HEK293T (cell line): ENCODE data around the gene UQCRFS1.

Source experiments
- BHLHE40 ChIP-seq: fragments of 450-650 bp; IDR thresholded peaks from 2 replicates; pipeline ENCODE4 v1.6.1; 2016; ENCODE audit warnings: mild to moderate bottlenecking, moderate library complexity, borderline replicate concordance
- HDGF ChIP-seq: fragments of 450-650 bp; IDR thresholded peaks from 2 replicates; pipeline ENCODE4 v1.6.1; 2017; ENCODE audit warnings: antibody characterized with exemption, borderline replicate concordance
- SUZ12 ChIP-seq: fragments of 450-650 bp; IDR thresholded peaks from 2 replicates; pipeline ENCODE4 v1.6.1; 2016; ENCODE audit warnings: mild to moderate bottlenecking
- TARDBP ChIP-seq: fragments of 450-650 bp; IDR thresholded peaks from 2 replicates; pipeline ENCODE4 v1.6.1; 2016
- ZNF384 ChIP-seq: fragments of 450-650 bp; IDR thresholded peaks from 2 replicates; pipeline ENCODE4 v1.6.1; 2016

- TF ChIP-seq SUZ12 (no peak), ZNF384 (no peak), BHLHE40 (no peak), HDGF (no peak), TARDBP (no peak)
These were observed 34.5 kb upstream of the UQCRFS1 start for GRCh38 chr19:29247471-29247870.
